Neutrophil (primary cell): Measurements from ENCODE around the gene AKAP8.

Experiments used
- H3K27ac ChIP-seq: fragments of 200-600 bp; sonication (generic); 2 replicates; pipeline ENCODE4 v1.5.1; 2016; ENCODE audit warnings: mild to moderate bottlenecking, moderate library complexity
- H3K27me3 ChIP-seq: fragments of 200-600 bp; sonication (generic); 2 replicates; pipeline ENCODE4 v1.6.0; 2016; ENCODE audit warnings: mild to moderate bottlenecking
- H3K36me3 ChIP-seq: fragments of 200-600 bp; sonication (generic); 2 replicates; pipeline ENCODE4 v1.5.1; 2017
- H3K4me1 ChIP-seq, 2 experiments: fragments of 200-600 bp in 1 of 2; sonication (generic) in 1 of 2; 1 replicate in 1 of 2; 2 replicates in 1 of 2; pipeline versions ENCODE4 v1.5.1 to v1.6.1; 2013 to 2016; ENCODE audit warnings: low read depth in 1 of 2, low read length in 1 of 2, mild to moderate bottlenecking in 1 of 2, moderate library complexity in 1 of 2; ENCODE audit not compliant: control insufficient read depth in 1 of 2, insufficient read depth in 1 of 2
- H3K4me3 ChIP-seq, 2 experiments: fragments of 200-600 bp in 1 of 2; sonication (generic) in 1 of 2; 1 replicate in 1 of 2; 2 replicates in 1 of 2; pipeline ENCODE4 v1.5.1; 2013 to 2016; ENCODE audit warnings: low read depth in 1 of 2, low read length in 1 of 2, mild to moderate bottlenecking in 1 of 2, moderate library complexity in 1 of 2
- H3K9me3 ChIP-seq: fragments of 200-600 bp; sonication (generic); 2 replicates; pipeline ENCODE4 v1.5.1; 2016
- TF ChIP-seq, protein P1 (sequence below): fragments of 200-600 bp; sonication (generic); IDR thresholded peaks from 2 replicates; pipeline ENCODE4 v1.5.1; 2016; ENCODE audit warnings: antibody characterized with exemption

The AKAP8 gene

DNA sequence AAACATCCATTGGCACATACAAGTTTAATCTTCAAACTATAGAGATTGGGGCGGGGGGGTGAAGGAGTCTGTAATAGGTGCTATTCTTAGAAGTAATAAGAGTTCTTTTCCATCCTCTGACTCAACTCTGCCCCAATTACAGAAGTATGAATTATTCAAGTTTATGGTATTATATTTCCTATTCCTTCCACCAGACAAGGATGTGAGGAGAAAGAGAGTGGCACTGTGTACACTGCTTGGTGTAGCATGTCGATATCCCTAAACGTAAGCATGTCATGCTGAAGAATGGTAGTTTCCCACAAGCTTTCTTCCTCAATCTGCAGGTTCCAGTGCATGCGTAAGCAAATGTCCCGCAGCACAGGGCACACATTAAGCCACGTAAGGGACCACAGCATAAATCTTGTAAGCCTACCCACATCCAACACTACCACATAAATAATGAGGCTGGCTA is 61.3 kb downstream of the AKAP8 start:
- Histone ChIP-seq H3K36me3 (no peaks in the 10 kb centered on the region), H3K4me1 (peaks cover 48 to 62% of the 10 kb centered on the region in 2 experiments), H3K4me3 (no peak overlapping the region), H3K27ac (peak overlapping the region; percentile 72), H3K27me3 (no peaks in the 10 kb centered on the region), H3K9me3 (no peaks in the 10 kb centered on the region)
- TF ChIP-seq, protein P1, sequence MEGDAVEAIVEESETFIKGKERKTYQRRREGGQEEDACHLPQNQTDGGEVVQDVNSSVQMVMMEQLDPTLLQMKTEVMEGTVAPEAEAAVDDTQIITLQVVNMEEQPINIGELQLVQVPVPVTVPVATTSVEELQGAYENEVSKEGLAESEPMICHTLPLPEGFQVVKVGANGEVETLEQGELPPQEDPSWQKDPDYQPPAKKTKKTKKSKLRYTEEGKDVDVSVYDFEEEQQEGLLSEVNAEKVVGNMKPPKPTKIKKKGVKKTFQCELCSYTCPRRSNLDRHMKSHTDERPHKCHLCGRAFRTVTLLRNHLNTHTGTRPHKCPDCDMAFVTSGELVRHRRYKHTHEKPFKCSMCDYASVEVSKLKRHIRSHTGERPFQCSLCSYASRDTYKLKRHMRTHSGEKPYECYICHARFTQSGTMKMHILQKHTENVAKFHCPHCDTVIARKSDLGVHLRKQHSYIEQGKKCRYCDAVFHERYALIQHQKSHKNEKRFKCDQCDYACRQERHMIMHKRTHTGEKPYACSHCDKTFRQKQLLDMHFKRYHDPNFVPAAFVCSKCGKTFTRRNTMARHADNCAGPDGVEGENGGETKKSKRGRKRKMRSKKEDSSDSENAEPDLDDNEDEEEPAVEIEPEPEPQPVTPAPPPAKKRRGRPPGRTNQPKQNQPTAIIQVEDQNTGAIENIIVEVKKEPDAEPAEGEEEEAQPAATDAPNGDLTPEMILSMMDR, result no peak

GRCh38 chr19:15317392-15318071 is 62.1 kb downstream of the AKAP8 start:
- TF ChIP-seq, protein P1, result no peak
- Histone ChIP-seq H3K27me3 (no peaks in the 10 kb centered on the region), H3K27ac (peak overlapping the region; percentile 72), H3K4me3 (no peak overlapping the region), H3K4me1 (peaks cover 41 to 57% of the 10 kb centered on the region in 2 experiments), H3K36me3 (no peaks in the 10 kb centered on the region), H3K9me3 (no peaks in the 10 kb centered on the region)

GRCh38 chr19:15316498-15316897 is 63.1 kb downstream of the AKAP8 start:
- H3K36me3 ChIP-seq, result no peaks in the 10 kb centered on the region
- H3K27me3 ChIP-seq, result no peaks in the 10 kb centered on the region
- H3K27ac ChIP-seq, result peak overlapping the region; percentile 41
- H3K9me3 ChIP-seq, result no peaks in the 10 kb centered on the region
- peaks cover 34 to 48% of the 10 kb centered on the region in 2 experiments for H3K4me1 ChIP-seq
- H3K4me3 ChIP-seq, result no peak overlapping the region
- TF ChIP-seq, protein P1, result no peak

- TF ChIP-seq, protein P1, result no peak
- H3K36me3 ChIP-seq, result no peaks in the 10 kb centered on the region
- peaks cover 25 to 34% of the 10 kb centered on the region in 2 experiments for H3K4me1 ChIP-seq
- H3K27ac ChIP-seq, result no peak overlapping the region
- H3K9me3 ChIP-seq, result no peaks in the 10 kb centered on the region
- H3K27me3 ChIP-seq, result no peaks in the 10 kb centered on the region
- H3K4me3 ChIP-seq, result no peak overlapping the region
Measured at GRCh38 chr19:15315101-15315500, 64.5 kb downstream of the AKAP8 start.

GRCh38 chr19:15313649-15314279 is 65.8 kb downstream of the AKAP8 start:
- no peaks in the 10 kb centered on the region for H3K36me3 ChIP-seq
- no peak overlapping the region for H3K27ac ChIP-seq
- no peaks in the 10 kb centered on the region for H3K27me3 ChIP-seq
- TF ChIP-seq, protein P1, result no peak
- peaks cover 21 to 29% of the 10 kb centered on the region in 2 experiments for H3K4me1 ChIP-seq
- H3K4me3 ChIP-seq, result no peak overlapping the region
- no peaks in the 10 kb centered on the region for H3K9me3 ChIP-seq
